Measurements from ENCODE around the gene RFX7. TPM values are rescaled to one million over a fixed set of nuclear protein-coding genes. Genes with fewer than 3 reads are reported as not detected.

RFX7 gene
- polyA plus RNA-seq, 1 experiment = 9.1 TPM

- POLR2A ChIA-PET = no interaction called here
- Histone ChIP-seq H3K27ac (ENCODE audit: low read depth, low read length) (no peak overlapping the region), H3K9me3 (ENCODE audit: control insufficient read depth, insufficient read depth, low read length) (no peaks in the 10 kb centered on the region), H3K27me3 (ENCODE audit: control insufficient read depth, insufficient read depth, low read length) (no peaks in the 10 kb centered on the region), H3K4me3 (ENCODE audit: low read depth, low read length) (no peak overlapping the region)
- TF ChIP-seq CTCF (IDR thresholded peaks at IDR 0.05; ENCODE audit: low read depth, low read length) = no peak
- CTCF ChIA-PET = interaction anchor here (0.8 kb wide), 1 partner anchor 54 kb away, joined by 3 read pairs; no protein-coding TSS in a partner anchor
- no peak for DNase-seq (ENCODE audit: low read depth, low spot score)
Measured at GRCh38 chr15:56047354-56047753, 196.3 kb downstream of the RFX7 start.

GRCh38 chr15:56045068-56045748 lies 198.5 kb downstream of the RFX7 start:
- DNase-seq (ENCODE audit: low read depth, low spot score) = no peak
- no peak for TF ChIP-seq CTCF (IDR thresholded peaks at IDR 0.05; ENCODE audit: low read depth, low read length)
- Histone ChIP-seq H3K27me3 (ENCODE audit: control insufficient read depth, insufficient read depth, low read length) (no peaks in the 10 kb centered on the region), H3K4me3 (ENCODE audit: low read depth, low read length) (no peak overlapping the region), H3K9me3 (ENCODE audit: control insufficient read depth, insufficient read depth, low read length) (no peaks in the 10 kb centered on the region), H3K27ac (ENCODE audit: low read depth, low read length) (no peak overlapping the region)
- POLR2A ChIA-PET = no interaction called here
- CTCF ChIA-PET = interaction anchor here (0.6 to 0.9 kb wide), 2 partner anchors 9 to 105 kb away, joined by 3 to 4 read pairs; no protein-coding TSS in a partner anchor

- Histone ChIP-seq H3K9me3 (ENCODE audit: control insufficient read depth, insufficient read depth, low read length) (no peaks in the 10 kb centered on the region), H3K27ac (ENCODE audit: low read depth, low read length) (no peak overlapping the region), H3K4me3 (ENCODE audit: low read depth, low read length) (no peak overlapping the region), H3K27me3 (ENCODE audit: control insufficient read depth, insufficient read depth, low read length) (no peaks in the 10 kb centered on the region)
- no peak for DNase-seq (ENCODE audit: low read depth, low spot score)
- TF ChIP-seq CTCF (IDR thresholded peaks at IDR 0.05; ENCODE audit: low read depth, low read length) = no peak
- POLR2A ChIA-PET = no interaction called here
- CTCF ChIA-PET = interaction anchor here (0.9 kb wide), 1 partner anchor 10 kb away, joined by 6 read pairs; no protein-coding TSS in a partner anchor
Measured at GRCh38 chr15:56042982-56043980, 200.4 kb downstream of the RFX7 start.

- no peak for DNase-seq (ENCODE audit: low read depth, low spot score)
- CTCF ChIA-PET = interaction anchor here (4.5 kb wide), 1 partner anchor 10 kb away, joined by 25 read pairs; no protein-coding TSS in a partner anchor
- H3K9me3 ChIP-seq (ENCODE audit: control insufficient read depth, insufficient read depth, low read length) = no peaks in the 10 kb centered on the region
- H3K4me3 ChIP-seq (ENCODE audit: low read depth, low read length) = no peak overlapping the region
- H3K27me3 ChIP-seq (ENCODE audit: control insufficient read depth, insufficient read depth, low read length) = no peaks in the 10 kb centered on the region
- POLR2A ChIA-PET = no interaction called here
- no peak for TF ChIP-seq CTCF (IDR thresholded peaks at IDR 0.05; ENCODE audit: low read depth, low read length)
- no peak overlapping the region for H3K27ac ChIP-seq (ENCODE audit: low read depth, low read length)
Measured at GRCh38 chr15:56042498-56042897, 201.2 kb downstream of the RFX7 start.
